Stimulated activated CD8-positive, alpha-beta memory T cell treated with anti-CD3 and anti-CD28 coated beads, Interleukin-4, amount 100 ng/mL, for 24 hours (primary cell): ENCODE measurements around the gene HCN3.
"Not testable (repeated sequence)": the region's sequence is repeated elsewhere in the genome, so short reads cannot be mapped to it uniquely, and the experiment has no call there.

Source experiments
- DNase-seq: peaks from one replicate; pipeline ENCODE4 v3.0.0-alpha.2; 2020; ENCODE audit warnings: low read depth

HCN3 gene

DNA sequence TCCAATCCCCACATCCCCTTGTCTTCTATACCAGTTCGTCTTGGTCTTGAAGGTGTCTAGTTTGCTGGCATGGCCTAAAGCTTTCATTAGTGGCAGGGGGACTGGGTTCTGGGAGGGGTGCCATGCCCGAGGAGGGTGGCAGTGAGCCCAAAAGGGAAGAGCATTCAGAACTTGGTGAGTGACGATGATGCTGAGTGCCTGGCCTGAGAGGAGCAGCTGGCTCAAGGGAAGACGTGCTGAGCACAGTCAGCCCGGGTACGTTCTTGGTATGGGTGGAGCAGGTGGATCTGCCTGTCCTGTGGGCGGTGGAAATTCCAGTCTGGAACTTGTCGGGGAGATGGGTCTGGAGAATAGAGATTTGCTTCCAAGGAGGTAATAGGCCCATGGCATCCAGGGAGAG lies 36.0 kb downstream of the HCN3 start:
- DNase-seq, result no peak

DNA sequence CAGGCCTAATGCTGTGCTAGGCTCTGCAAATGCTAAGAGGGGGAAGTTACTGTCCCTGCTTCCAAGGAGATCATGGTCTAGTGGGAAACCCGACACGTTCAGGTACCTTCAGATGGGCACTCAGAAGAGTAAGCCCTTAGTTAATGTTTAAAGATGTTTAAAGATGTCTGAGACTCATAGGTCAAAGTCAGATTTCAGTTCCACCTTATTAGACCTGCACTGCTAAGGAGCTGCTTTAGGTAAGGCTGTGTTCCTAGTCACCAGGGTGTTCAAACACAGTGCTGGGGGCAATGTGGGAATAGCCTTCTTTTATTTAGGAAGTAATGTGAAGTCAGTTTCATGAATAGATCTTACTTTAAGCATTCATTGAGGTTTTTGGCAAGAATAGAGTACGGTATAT lies 39.7 kb downstream of the HCN3 start:
- DNase-seq, result no peak

DNA sequence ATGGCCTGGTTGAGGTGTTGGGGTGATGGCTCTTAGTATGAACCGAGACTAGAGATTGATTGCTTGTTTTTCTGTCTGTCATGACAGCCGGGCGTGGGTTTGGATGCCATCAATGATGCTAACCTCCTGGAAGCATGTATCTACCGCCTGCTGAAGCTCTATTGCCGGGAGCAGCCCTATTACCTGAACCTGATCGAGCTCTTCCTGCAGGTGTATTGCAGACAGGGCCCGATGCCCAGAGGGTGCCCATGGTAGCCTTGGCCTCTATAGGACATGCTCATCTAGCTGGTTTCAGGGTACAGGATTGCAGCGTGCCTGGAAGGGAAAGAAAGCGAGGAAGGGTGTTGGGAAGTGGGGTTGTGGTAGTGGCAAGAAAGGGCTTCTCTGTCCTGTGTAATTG lies 40.8 kb downstream of the HCN3 start:
- DNase-seq, result no peak

DNA sequence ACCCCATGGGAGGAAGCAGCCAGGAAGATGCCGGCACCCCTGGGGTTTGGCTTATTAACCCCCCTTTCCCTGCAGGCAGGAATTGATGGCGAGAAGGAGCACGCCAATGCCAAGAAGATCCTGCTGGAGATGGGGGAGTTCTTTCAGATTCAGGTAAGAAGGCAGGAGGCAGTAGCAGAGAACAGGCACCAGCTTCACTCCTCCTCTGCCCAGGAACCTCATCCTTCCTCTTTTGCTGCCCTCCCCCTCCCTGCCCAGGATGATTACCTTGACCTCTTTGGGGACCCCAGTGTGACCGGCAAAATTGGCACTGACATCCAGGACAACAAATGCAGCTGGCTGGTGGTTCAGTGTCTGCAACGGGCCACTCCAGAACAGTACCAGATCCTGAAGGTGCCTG lies 42.3 kb downstream of the HCN3 start:
- DNase-seq, result no peak

DNA sequence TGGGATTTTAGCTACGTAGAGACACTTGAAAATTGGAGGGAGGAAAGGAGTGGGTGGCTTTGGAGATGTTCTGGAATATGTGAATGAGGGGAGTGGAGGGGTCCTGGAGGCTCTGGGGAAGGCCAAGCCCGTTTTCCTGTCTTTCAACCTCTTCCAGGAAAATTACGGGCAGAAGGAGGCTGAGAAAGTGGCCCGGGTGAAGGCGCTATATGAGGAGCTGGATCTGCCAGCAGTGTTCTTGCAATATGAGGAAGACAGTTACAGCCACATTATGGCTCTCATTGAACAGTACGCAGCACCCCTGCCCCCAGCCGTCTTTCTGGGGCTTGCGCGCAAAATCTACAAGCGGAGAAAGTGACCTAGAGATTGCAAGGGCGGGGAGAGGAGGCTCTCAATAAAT lies 43.0 kb downstream of the HCN3 start:
- no peak for DNase-seq

DNA sequence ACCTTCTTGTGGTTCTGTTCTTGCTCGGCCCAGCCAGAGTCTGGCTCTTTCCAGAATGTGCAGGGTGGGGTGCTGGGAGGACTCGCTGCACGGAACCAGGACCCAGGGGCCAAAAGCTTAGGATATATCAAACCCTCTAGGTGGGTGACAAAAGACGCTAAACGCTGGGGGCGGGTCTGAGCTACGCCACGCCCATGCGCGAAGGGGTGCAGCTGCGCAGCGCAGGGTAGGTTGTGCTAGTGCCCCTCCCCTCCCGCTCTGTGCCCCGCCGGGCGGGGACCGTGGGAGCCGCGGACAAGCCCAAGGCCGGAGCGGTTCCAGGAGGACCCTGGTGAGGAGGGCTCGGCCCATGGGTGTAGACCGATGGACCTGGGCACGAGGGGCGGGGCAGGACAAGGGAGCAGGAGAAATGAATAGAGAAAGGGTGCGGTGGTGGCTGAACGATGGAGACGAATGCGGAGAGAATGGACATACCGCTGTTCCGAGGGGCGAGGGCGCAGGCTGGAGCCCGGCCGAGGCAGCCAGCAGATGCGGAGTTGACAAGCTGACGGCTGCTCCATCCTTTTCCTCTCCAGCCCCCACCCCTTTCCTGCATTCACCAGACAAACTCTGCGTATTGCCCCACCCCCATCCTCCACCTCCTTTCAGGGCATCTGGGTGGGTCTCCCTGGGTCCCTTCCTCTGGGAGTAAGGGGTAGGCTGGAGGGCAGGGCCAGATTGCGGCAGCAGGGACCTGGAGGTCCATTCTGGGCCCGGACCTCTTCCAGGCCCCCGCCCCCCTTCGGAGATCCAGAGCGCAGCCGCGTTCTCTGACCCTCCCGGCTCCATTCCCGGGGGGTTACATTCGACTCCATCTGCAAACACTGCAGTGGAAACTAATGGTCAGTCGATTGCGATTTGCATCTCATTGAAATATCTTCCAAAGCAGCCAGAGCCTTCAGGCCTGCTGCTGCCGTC lies 43.7 kb downstream of the HCN3 start, which contains the start of gene RUSC1:
TSS of gene RUSC1 (plus strand) at position 234 of the 957 bp plus-strand sequence. CDS start 880 bp downstream, outside the sequence.
- peak; percentile 70 for DNase-seq

DNA sequence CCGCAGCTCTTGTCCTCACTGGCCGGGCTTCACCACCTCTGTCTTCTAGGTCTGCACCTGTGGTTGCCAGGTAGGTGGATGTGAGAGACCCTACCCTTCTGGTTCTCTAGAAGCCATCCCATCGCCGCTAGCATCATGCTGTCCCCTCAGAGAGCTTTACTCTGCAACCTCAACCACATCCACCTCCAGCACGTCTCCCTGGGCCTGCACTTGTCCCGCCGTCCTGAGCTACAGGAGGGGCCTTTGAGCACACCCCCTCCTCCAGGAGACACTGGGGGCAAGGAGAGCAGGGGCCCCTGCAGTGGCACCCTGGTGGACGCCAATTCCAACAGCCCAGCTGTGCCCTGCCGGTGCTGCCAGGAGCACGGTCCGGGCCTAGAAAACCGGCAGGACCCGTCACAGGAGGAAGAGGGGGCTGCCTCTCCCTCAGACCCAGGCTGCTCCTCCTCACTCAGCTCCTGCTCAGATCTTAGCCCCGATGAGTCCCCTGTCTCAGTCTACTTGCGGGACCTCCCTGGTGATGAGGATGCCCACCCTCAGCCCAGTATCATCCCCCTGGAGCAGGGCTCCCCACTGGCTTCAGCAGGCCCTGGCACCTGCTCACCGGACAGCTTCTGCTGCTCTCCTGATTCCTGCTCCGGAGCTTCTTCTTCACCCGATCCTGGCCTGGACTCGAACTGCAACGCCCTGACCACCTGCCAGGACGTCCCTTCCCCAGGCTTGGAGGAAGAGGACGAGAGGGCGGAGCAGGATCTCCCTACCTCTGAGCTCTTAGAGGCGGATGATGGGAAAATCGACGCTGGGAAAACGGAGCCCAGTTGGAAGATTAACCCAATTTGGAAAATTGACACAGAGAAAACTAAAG lies 44.6 kb downstream of the HCN3 start:
- DNase-seq, result no peak

DNA sequence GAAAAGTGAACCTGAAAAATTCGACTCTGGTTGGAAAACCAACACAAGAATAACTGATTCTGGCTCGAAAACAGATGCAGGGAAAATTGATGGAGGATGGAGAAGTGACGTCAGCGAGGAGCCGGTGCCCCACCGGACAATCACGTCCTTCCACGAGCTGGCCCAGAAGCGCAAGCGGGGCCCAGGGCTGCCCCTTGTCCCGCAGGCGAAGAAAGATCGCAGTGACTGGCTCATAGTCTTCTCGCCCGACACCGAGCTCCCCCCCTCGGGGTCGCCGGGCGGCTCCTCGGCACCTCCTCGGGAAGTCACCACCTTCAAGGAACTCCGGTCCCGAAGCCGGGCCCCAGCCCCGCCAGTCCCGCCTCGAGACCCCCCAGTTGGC lies 45.3 kb downstream of the HCN3 start:
- no peak for DNase-seq

DNA sequence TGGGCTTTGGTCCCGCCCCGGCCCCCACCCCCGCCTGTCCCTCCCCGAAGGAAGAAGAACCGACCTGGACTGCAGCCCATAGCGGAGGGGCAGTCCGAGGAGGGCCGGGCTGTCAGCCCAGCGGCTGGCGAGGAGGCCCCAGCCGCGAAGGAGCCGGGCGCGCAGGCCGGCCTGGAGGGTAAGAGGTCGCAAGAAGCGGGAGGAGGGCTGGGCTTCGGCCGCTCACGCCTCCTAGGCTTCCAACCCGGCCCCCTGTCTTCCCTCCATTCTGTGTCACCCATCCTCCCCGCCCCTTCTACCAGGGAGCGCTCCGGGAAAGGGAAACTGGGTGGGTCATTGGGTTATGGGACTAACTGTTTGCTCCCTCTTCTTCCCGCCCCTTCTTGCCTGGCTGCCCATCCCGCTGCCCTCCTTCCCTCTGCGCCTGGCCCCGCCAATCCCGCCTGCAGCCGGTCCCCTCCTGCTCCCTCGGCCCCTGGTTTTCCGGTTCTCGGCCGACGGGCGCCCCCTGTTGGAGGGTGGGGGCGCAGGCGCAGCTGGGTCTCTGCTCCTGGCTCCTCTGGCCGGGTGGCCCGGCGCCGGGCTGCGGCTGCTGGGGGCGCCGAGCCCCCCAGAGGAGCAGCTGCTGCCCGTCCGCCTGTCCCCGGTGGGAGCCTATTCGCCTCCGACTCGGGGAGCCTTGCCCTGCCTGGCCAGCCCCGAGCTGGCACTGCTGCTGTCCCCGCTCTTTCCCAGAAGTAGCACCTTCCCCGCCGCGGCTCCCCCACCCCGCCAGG lies 45.9 kb downstream of the HCN3 start:
- peak; percentile 78 for DNase-seq

DNA sequence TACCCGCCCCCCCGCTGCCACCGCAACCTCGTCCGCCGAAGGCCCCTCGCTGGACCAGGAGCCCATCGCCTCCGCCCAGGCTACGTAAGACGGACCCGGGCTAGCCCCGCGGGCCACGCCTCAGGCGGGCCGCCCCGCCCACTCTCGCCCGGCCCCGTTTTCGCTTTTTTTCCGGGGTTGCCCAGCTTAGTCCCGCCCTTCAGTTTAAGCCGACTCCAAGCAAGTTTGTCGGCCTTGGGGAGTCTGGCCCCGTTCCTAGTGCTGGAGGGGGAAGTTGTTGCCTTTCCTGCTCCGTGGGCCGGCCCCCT lies 46.4 kb downstream of the HCN3 start:
- DNase-seq, result peak; percentile 71

DNA sequence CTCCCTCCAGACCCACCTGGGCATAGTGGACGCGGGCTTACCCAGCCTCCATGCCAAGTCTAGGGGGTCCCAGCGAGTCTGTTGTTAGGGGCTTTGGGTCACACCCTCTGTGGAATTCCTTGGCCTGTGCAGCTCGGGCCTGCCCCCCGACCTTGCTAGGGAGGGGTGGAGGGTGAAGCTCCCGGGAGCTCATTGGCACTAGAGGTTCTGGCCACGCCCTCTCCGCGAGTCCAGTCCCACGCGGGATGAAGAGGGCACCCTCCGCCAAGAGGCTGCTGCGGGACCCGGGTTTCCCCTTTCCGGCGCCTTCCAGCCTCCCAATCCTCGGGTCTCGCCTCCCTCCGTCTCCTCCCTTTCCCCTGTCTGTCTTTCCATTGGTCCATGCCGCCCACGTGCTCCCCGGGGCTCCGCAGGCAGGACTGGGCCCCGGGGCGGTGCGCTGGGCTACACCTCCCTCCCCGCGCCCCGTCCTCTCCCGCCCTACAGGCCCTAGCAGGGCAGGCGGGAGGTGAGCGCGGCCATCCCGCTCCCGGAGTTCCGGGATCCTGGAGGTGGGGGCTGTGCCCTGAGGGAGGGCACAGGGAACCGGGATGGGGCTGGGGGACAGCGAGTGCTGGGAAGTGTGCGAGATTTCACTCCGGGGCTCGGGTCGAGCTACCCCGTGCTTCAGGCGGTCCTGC lies 46.9 kb downstream of the HCN3 start:
- DNase-seq, result peak; percentile 87

DNA sequence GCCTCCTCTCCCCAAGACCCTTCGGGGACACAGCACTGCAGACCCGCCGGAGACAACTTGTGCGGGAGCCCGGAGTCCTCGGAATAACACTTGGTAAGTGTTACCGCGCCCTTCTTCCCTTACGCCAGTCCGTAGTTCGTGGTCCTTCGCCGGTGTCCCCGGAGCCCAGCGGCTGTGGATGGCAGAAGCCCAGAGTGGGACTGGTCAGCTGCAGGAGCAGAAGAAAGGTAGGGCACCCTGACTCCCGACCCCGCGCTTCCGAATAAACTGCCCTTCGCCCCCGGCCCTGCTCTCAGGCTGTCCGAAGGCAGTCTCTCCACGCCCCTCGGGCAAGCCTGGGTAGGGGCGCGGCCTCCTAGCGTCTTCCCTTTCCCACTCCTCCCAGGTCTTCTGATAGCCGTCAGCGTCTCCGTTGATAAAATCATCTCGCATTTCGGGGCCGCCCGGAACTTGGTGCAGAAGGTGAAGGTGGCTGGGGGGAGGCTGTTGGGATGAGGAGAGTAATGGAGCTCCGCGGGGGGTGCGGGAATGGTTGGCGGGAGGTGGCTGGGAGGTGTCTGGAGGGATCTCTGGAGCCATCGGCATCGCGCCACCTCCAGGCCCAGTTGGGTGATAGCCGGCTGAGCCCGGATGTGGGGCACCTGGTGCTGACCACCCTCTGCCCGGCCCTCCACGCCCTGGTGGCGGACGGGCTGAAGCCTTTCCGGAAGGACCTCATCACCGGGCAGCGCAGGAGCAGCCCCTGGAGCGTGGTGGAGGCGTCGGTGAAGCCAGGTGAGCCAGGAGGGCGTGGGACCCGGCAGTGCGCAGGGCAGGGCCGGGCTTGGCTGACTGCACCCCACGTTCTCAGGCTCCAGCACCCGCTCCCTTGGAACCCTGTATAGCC lies 47.7 kb downstream of the HCN3 start:
- DNase-seq, result no peak

DNA sequence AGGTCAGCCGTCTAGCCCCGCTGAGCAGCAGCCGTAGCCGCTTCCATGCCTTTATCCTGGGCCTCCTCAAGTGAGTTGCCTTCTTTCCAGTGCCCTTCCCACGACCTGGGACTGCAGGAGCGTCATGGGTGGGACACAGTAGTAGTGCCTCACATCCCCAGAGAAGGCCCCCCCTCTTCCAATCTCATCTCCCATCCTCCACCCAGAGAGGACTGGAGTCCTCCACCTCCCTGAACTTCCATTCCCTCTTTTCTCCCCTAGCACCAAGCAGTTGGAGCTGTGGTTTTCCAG lies 48.3 kb downstream of the HCN3 start:
- no peak for DNase-seq

DNA sequence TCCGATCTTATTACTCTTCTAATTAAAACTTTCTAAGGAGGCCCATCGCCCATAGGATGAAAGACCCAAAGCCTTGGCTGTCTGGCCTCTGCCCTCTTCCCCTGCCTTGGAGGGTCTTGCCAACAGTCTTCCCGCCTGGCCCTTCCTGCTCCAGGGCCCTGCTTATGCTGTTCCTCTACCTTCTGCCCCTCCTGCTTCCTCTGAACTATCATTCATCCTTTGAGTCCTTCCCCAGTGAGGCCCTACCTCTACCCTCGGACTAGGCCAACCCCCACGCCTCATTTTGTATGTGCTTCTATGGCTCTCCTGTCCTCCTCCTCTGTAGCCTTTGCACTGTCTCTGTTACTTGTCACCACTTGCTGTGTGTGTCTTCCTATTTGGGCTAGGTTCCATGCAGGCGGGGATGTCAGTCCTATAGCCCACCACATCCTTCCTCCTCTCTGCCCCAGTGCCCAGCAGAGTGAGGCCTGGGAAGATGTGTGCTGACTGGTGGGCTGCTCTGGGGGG lies 48.8 kb downstream of the HCN3 start:
- no peak for DNase-seq

DNA sequence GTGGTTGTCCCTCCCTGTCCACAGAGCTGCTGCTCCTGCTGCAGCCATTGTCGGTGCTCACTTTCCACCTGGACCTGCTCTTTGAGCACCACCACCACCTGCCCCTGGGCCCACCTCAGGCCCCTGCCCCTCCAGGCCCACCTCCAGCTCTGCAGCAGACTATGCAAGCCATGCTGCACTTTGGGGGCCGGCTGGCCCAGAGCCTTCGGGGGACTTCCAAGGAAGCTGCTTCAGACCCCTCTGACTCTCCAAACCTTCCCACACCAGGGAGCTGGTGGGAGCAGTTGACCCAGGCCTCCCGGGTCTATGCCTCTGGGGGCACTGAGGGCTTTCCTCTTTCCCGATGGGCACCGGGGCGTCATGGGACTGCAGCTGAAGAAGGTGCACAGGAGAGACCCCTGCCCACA lies 49.4 kb downstream of the HCN3 start:
- DNase-seq, result no peak

DNA sequence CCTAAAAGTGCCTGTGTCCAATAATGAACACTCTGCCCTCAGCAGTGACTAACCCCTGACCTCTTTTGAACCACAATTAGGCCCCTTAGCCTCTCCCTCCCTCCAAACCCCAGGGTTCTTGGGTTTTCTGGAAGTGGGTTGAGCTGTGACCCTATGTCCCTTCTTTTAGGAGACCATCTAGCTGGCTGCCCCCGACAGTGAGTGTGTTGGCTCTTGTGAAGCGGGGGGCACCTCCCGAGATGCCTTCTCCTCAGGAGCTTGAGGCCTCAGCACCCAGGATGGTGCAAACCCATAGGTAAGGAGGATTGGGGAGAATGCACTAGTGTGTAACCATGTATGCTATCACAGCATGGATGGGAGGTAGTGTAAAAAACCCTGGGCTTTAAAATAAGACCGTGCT lies 50.7 kb downstream of the HCN3 start:
- no peak for DNase-seq

DNA sequence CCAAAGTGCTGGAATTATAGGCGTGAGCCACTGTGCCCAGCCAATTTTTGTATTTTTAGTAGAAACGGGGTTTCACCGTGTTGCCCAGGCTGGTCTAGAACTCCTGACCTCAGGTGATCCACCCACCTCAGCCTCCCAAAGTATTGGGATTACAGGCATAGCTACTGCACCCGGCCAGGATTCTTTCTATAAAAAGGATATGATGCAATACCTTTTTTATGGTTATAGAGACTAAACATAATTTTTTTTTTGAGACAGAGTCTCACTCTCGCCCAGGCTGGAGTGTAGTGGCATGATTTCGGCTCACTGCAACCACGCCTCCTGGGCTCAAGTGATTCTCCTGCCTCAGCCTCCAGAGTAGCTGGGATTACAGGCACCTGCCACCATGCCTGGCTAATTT lies 51.6 kb downstream of the HCN3 start:
- DNase-seq, result not testable (repeated sequence)

DNA sequence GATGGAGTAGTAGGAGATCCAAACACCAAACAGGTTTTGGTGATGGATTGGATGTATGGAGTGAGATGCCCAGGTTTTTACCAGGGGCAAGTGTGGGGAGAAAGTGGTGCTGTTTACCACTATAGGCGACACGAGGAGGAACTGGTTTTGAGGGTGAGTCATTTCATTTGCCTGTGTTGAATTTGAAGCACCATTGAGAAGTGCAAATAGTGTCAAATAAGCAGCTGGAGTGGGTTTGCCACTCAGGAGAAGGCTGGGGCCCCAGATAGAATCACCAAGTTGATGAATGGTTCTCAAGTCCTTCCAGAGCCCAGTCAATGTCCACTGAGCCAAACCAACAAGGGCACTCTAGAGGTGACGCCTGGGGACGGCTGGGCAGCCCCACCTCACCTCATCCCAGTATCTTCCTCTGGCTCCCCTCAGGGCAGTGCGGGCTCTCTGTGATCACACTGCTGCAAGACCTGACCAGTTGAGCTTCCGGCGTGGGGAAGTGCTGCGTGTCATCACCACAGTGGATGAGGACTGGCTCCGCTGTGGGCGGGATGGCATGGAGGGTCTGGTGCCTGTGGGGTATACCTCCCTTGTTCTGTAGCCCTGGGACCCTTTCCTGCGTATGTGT lies 52.8 kb downstream of the HCN3 start:
- DNase-seq, result no peak

DNA sequence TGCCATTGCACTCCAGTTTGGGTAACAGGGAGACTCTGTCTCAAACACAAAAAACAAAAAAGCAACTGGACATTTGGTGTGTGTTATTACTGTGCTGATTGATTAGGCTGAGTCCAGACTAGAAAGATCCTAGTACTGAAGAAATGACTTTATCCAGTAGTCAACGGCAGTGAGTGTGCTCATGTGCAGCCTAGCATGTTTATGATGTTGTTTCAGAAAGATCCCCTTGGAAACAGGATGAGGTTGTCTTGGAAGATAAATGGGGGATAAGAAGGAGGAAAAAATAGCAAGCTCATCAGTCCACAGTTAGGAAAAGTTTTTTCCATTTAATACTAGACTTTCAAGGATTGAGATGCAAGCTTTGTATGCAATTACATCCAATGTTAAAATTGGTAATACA lies 57.7 kb downstream of the HCN3 start:
- no peak for DNase-seq
